Skeletal muscle tissue (tissue), 4 donors: ENCODE measurements around the gene DDX42. TPM values are rescaled to one million over a fixed set of nuclear protein-coding genes. Genes with fewer than 3 reads are reported as not detected.
A peak's percentile ranks its signal among the peaks of the same experiment; 100 is the strongest.

Experiments used
- H3K27ac ChIP-seq: one replicate; pipeline ENCODE4 v1.7.0; 2013; ENCODE audit warnings: mild to moderate bottlenecking, low read depth, low read length, inconsistent platforms
- H3K27me3 ChIP-seq, 3 donors: one replicate each; pipeline ENCODE4 v1.7.0; 2013; ENCODE audit warnings: low read length in 3 of 3; ENCODE audit not compliant: control insufficient read depth in 3 of 3, insufficient read depth in 3 of 3
- H3K36me3 ChIP-seq, 3 donors: one replicate each; pipeline ENCODE4 v1.7.0; 2013; ENCODE audit warnings: low read length in 3 of 3; ENCODE audit not compliant: control insufficient read depth in 3 of 3, insufficient read depth in 3 of 3
- H3K4me1 ChIP-seq, 3 donors: one replicate each; pipeline ENCODE4 v1.7.0; 2013; ENCODE audit warnings: low read length in 3 of 3, mild to moderate bottlenecking in 3 of 3; ENCODE audit not compliant: control insufficient read depth in 3 of 3, insufficient read depth in 3 of 3
- H3K4me3 ChIP-seq, 3 donors: one replicate each; pipeline ENCODE4 v1.7.0; 2013; ENCODE audit warnings: low read length in 3 of 3
- H3K9ac ChIP-seq, 3 donors: one replicate each; pipeline ENCODE4 v1.7.0; 2013; ENCODE audit warnings: low read length in 3 of 3, mild to moderate bottlenecking in 3 of 3, moderate library complexity in 2 of 3, low read depth in 1 of 3
- H3K9me3 ChIP-seq, 3 donors: one replicate each; pipeline ENCODE4 v1.7.0; 2013; ENCODE audit warnings: low read length in 3 of 3; ENCODE audit not compliant: control insufficient read depth in 3 of 3
- total RNA-seq: library from RNA; depleted of rRNA; stranded (reverse); fragments of >200 nt; gene quantifications from one replicate; pipeline ENCODE4 v1.2.3, GENCODE V29; 2014
- donor health status: Osteomylitis.

The DDX42 gene
- total RNA-seq, 1 donor from 2014 or later: 69.9 TPM

DNA sequence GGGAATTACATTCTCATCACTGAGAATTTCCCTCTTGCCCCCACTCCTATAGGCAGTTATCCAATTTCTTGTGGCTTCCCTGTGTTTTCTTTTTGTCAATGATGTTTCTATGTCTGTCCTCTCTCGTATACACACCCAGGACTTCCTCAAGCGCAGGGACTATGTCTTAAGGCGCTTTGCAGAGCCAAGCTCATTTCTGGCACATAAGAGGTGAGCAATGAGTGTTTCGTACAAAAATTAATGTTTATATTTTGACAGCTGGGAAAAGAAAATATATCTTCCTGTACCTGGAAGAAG lies 947 bp downstream of the DDX42 start:
- Histone ChIP-seq H3K4me1 (peaks cover 22 to 36% (median 25%) of the 10 kb centered on the region in 3 donors), H3K4me3 (peak overlapping the region; percentile 83 to 95 (median 92)), H3K27ac (peak overlapping the region; percentile 98), H3K27me3 (no peaks in the 10 kb centered on the region), H3K9me3 (no peaks in the 10 kb centered on the region), H3K36me3 (peaks cover 0 to 7% (median 5%) of the 10 kb centered on the region in 3 donors), H3K9ac (peak overlapping the region; percentile 97)

DNA sequence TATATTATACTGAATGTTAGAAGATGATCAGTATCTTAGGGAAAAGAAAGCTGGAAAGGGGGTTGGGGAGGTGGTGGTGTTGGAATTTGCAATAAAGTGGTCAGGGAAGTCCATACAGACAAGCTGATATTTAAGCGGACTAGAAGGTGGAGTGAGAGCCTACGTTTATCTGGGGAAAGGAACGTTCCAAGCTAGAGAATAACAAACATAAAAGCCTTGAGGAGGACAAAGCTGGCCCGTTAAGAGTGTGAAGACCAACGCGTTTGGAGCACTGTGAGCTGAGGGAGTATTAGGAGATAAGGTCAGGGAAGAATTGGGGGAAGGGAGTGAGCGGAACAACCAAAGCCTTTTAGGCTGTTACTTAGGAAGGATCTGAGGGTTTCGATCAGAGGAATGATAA lies 1.4 kb downstream of the DDX42 start:
- H3K4me1 ChIP-seq: peaks cover 22 to 38% (median 24%) of the 10 kb centered on the region in 3 donors
- no peaks in the 10 kb centered on the region for H3K27me3 ChIP-seq
- H3K27ac ChIP-seq: no peak overlapping the region
- H3K36me3 ChIP-seq: peaks cover 0 to 7% (median 7%) of the 10 kb centered on the region in 3 donors
- H3K4me3 ChIP-seq: peak overlapping the region; percentile 83 to 95 (median 92)
- no peaks in the 10 kb centered on the region for H3K9me3 ChIP-seq
- peak overlapping the region; percentile 97 for H3K9ac ChIP-seq

DNA sequence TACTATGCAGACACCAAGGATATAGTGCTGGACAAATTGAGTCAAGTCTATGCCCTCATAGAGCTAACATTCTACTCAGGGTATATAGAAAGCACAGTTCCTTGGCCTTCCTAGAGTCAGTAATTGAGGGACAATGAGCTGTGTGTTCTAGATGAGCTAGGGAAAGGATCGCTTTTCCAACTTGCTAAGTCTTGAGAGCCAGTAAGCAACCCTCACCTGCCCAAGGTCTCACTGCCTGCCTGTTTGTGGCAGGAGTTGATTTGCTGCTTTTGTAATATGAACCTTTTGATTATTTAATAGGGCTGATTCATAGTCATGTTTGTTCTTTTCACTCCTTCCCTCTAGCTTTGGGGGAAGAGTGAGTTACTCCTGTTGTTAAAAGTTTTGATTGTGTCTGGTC lies 6.5 kb downstream of the DDX42 start:
- no peak overlapping the region for H3K9ac ChIP-seq
- no peaks in the 10 kb centered on the region for H3K9me3 ChIP-seq
- no peak overlapping the region for H3K27ac ChIP-seq
- H3K4me3 ChIP-seq: no peak overlapping the region
- H3K36me3 ChIP-seq: peaks cover 0 to 11% (median 8%) of the 10 kb centered on the region in 3 donors
- no peaks in the 10 kb centered on the region for H3K27me3 ChIP-seq
- peaks cover 10 to 26% (median 13%) of the 10 kb centered on the region in 3 donors for H3K4me1 ChIP-seq

DNA sequence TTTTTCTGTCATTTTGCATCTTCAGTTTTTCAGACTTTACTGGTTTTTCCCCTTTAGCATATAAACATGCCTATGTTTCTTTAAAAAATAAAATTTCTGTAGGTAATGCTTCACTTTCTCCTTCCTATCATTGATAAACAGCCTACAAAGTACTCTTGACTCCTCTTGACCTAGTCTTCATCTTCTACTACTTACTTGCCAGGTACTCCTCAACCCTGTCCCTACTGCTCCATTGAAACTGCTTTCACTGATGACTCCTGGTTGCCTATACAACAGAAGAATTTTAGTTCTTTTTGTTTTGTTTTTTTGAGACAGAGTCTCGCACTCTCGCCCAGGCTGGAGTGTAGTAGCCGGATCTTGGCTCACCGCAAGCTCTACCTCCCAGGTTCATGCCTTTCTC lies 7.0 kb downstream of the DDX42 start:
- Histone ChIP-seq H3K4me1 (peaks cover 7 to 24% (median 10%) of the 10 kb centered on the region in 3 donors), H3K4me3 (no peak overlapping the region), H3K27me3 (no peaks in the 10 kb centered on the region), H3K27ac (peak overlapping the region; percentile 19), H3K36me3 (peaks cover 0 to 11% (median 8%) of the 10 kb centered on the region in 3 donors), H3K9me3 (no peaks in the 10 kb centered on the region), H3K9ac (no peak overlapping the region)

DNA sequence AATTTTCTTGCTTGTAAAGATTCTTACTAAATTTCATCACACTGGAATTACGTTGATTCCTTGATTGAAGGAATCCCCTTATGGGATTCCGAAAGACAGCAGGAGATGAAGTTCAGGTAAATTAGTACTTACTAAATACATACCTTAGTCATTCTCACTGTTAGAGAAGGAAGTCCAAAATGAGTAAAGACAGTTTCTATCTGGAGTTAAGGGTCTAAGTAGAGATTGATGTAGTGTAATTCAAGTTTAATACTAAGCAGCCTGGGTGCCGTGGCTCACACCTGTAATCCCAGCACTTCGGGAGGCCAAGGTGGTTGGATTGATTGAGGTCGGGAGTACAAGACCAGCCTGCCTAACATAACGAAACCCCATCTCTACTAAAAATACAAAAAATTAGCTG lies 9.6 kb downstream of the DDX42 start:
- Histone ChIP-seq H3K9me3 (no peaks in the 10 kb centered on the region), H3K27ac (no peak overlapping the region), H3K4me3 (no peak overlapping the region), H3K27me3 (no peaks in the 10 kb centered on the region), H3K9ac (no peak overlapping the region), H3K4me1 (peaks cover 0 to 10% (median 5%) of the 10 kb centered on the region in 3 donors), H3K36me3 (peaks cover 8 to 19% (median 18%) of the 10 kb centered on the region in 3 donors)

DNA sequence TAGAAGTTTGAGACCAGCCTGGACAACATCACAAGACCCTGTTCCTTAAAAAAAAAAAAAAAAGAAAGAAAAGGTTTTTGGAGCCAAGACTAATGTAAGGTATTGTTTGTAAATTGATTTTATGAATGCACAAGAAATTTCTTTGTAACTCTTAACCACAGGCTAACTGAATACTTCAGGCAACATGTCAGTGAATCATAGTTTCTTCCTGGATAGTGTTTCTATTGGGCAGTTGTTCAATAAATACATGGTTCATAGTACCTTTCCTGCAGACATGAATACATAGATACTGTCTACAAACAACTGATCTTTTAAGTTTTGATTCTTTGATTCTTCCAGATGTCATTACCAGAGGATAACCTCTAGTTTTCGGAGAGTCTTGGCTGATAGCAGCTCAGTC lies 11.6 kb downstream of the DDX42 start:
- Histone ChIP-seq H3K27ac (no peak overlapping the region), H3K4me3 (no peak overlapping the region), H3K27me3 (no peaks in the 10 kb centered on the region), H3K9me3 (no peaks in the 10 kb centered on the region), H3K9ac (no peak overlapping the region), H3K4me1 (peaks cover 0 to 6% (median 2%) of the 10 kb centered on the region in 3 donors), H3K36me3 (peaks cover 17 to 33% (median 20%) of the 10 kb centered on the region in 3 donors)

DNA sequence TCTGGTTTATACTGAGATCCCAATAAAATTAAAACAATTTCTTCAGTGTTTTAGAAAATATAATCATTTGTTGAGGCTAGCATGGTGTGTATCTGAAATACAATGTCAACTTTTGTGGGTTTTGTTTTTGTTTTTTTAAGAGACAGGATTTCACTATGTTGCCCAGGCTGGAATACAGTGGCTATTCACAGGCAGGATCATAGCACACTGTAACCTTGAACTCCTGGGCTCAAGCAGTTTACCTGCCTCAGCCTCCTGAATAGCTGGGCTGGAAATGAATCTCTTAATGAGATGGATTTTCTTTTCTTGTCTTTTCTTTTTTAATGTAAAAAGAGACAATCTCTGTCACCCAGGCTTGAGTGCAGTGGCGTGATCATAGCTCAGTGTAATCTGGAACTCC lies 12.1 kb downstream of the DDX42 start:
- H3K27ac ChIP-seq: no peak overlapping the region
- H3K4me1 ChIP-seq: peaks cover 0 to 4% (median 0%) of the 10 kb centered on the region in 3 donors

DNA sequence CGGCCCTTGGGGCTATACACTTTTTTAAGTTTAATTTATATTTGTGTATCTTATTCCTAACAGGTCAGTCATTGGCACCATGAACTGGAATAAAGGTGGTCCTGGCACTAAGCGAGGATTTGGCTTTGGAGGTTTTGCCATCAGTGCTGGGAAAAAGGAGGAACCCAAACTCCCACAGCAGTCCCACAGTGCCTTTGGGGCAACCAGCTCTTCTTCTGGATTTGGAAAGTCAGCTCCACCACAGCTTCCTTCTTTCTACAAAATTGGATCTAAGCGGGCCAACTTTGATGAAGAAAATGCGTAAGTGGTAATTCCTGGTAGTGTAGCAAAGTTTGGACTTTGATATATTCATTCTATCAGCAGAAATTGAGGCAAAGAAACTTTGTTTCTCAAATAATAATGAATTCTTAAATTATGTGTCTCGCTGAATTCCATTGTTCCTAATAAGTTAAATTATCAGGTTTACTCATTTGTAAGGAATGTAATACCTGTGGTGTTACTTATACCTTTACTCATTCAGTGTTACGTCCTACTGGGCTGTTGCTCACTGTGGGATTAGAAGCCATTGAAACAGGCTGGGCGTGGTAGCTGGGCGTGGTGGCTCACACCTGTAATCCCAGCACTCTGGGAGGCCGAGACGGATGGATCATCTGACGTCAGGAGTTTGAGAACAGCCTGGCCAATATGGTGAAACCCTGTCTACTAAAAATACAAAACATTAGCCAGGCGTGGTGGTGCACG lies 13.2 kb downstream of the DDX42 start:
- Histone ChIP-seq H3K27me3 (no peaks in the 10 kb centered on the region), H3K27ac (no peak overlapping the region), H3K4me3 (no peak overlapping the region), H3K9me3 (no peaks in the 10 kb centered on the region), H3K4me1 (peaks cover 0 to 4% (median 0%) of the 10 kb centered on the region in 3 donors), H3K9ac (no peak overlapping the region), H3K36me3 (peaks cover 19 to 37% (median 27%) of the 10 kb centered on the region in 3 donors)

More for the DNA sequence above, 12.1 kb downstream of the DDX42 start:
- Histone ChIP-seq H3K9me3 (no peaks in the 10 kb centered on the region), H3K27me3 (no peaks in the 10 kb centered on the region), H3K36me3 (peaks cover 19 to 33% (median 23%) of the 10 kb centered on the region in 3 donors), H3K4me3 (no peak overlapping the region), H3K9ac (no peak overlapping the region)

DNA sequence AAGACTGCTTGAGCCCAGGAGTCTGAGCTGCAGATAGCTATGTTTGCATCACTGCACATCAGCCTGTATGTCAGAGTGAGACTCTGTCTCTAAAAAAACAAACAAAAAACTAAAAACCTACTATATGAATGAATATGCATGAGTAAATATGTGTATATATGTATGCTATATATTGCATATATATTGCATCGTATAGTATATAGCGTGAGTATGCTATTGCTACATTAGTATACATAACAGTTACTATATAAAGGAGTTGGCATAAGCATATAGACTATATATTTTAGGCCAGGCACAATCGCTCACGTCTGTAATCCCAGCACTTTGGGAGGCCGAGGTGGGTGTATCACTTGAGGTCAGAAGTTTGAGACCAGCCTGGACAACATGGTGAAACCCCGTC lies 16.1 kb downstream of the DDX42 start:
- no peaks in the 10 kb centered on the region for H3K9me3 ChIP-seq
- peaks cover 31 to 50% (median 44%) of the 10 kb centered on the region in 3 donors for H3K36me3 ChIP-seq
- no peak overlapping the region for H3K27ac ChIP-seq

DNA sequence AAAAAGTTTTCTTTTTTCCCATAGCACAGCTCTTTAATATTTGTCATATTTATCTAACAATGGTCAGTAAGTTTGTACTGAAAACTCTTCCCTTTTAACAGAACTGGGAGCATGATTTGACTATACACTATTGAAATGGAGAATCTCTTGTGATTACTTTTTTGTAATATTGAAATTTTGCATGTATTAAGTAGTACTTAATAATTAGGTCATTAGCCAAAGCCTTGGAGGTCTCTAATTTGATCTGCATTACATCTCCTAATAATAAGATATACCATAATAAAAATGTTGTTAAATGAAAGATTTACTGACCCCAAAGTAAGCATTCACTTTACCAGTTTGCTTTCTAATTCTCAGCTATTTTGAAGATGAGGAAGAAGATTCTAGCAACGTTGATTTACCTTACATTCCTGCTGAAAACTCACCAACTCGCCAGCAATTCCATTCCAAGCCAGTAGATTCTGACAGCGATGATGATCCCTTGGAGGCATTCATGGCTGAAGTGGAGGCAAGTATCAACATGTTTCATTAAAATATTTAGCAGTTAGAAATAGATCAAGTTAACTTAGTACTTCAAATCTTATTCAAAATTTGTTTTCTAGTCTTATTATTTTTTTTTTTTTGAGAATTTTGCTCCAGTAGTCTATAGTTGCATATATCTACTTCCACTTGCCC lies 18.2 kb downstream of the DDX42 start:
- Histone ChIP-seq H3K36me3 (peaks cover 30 to 60% (median 51%) of the 10 kb centered on the region in 3 donors), H3K27ac (no peak overlapping the region), H3K27me3 (no peaks in the 10 kb centered on the region), H3K4me3 (no peak overlapping the region), H3K9me3 (no peaks in the 10 kb centered on the region), H3K9ac (no peak overlapping the region), H3K4me1 (no peaks in the 10 kb centered on the region)

More for the DNA sequence above, 16.1 kb downstream of the DDX42 start:
- no peak overlapping the region for H3K4me3 ChIP-seq
- peaks cover 0 to 4% (median 0%) of the 10 kb centered on the region in 3 donors for H3K4me1 ChIP-seq
- no peak overlapping the region for H3K9ac ChIP-seq
- H3K27me3 ChIP-seq: no peaks in the 10 kb centered on the region
